Smooth muscle cell (in vitro differentiated cells): ENCODE measurements around the gene C2CD4A. TPM values are rescaled to one million over a fixed set of nuclear protein-coding genes. Genes with fewer than 3 reads are reported as not detected.

Experiments
- DNase-seq: peaks from one replicate; lab custom pipeline; 2025; ENCODE audit not compliant: unreplicated experiment; lab: John Stamatoyannopoulos, UW
- H2AFZ ChIP-seq: fragments of 200-600 bp; sonication (generic); 2 replicates; pipeline ENCODE4 v1.6.0; 2016; ENCODE audit warnings: antibody characterized with exemption, low read depth, mild to moderate bottlenecking
- H3F3A ChIP-seq: fragments of 200-600 bp; sonication (generic); 2 replicates; pipeline ENCODE4 v1.6.0; 2017; ENCODE audit warnings: antibody characterized with exemption, low read depth
- H3K27ac ChIP-seq: fragments of 200-600 bp; sonication (generic); 2 replicates; pipeline ENCODE4 v1.5.1; 2016; ENCODE audit warnings: low read depth, mild to moderate bottlenecking
- H3K27me3 ChIP-seq: fragments of 200-600 bp; sonication (generic); 2 replicates; pipeline ENCODE4 v1.6.1; 2016; ENCODE audit warnings: low read depth, mild to moderate bottlenecking
- H3K36me3 ChIP-seq: fragments of 200-600 bp; sonication (generic); 2 replicates; pipeline ENCODE4 v1.5.1; 2016; ENCODE audit warnings: low read depth
- H3K4me1 ChIP-seq: fragments of 200-600 bp; sonication (generic); 2 replicates; pipeline ENCODE4 v1.5.1; 2016; ENCODE audit warnings: low read depth
- H3K4me2 ChIP-seq: fragments of 200-600 bp; sonication (generic); 2 replicates; pipeline ENCODE4 v1.6.0; 2016; ENCODE audit warnings: mild to moderate bottlenecking
- H3K4me3 ChIP-seq: fragments of 200-600 bp; sonication (generic); 2 replicates; pipeline ENCODE4 v1.5.1; 2016; ENCODE audit warnings: mild to moderate bottlenecking
- H3K79me2 ChIP-seq: fragments of 200-600 bp; sonication (generic); 2 replicates; pipeline ENCODE4 v1.6.0; 2016; ENCODE audit warnings: low read depth, mild to moderate bottlenecking
- H3K9ac ChIP-seq: fragments of 200-600 bp; sonication (generic); 2 replicates; pipeline ENCODE4 v1.6.0; 2016; ENCODE audit warnings: low read depth
- H3K9me3 ChIP-seq: fragments of 200-600 bp; sonication (generic); replicated peaks from 2 replicates; pipeline ENCODE4 v1.5.1; 2016; ENCODE audit warnings: low read depth
- H4K20me1 ChIP-seq: fragments of 200-600 bp; sonication (generic); 2 replicates; pipeline ENCODE4 v1.6.0; 2016; ENCODE audit warnings: low read depth
- WGBS: methylation state at CpG from one replicate; pipeline ENCODE4 v1.1.7; 2016; ENCODE audit warnings: low lambda C conversion rate; 5-methylcytosine and 5-hydroxymethylcytosine counted together
- polyA plus RNA-seq: library from polyadenylated mRNA; unstranded; fragments of >200 nt; fragmentation: Nextera tagmentation; extraction: Ambion mirVana; gene quantifications from 2 replicates; pipeline ENCODE4 v1.2.1, GENCODE V29; 2016
- total RNA-seq: library from RNA; depleted of rRNA; stranded (reverse); fragments of >200 nt; gene quantifications from 2 replicates; pipeline ENCODE4 v1.2.3, GENCODE V29; 2014
- TF ChIP-seq, protein P1 (sequence below): fragments of 200-600 bp; sonication (generic); IDR thresholded peaks from 2 replicates; pipeline ENCODE4 v1.5.1; 2017; ENCODE audit warnings: borderline replicate concordance, mild to moderate bottlenecking, antibody characterized with exemption; ENCODE audit not compliant: insufficient read depth, poor library complexity, severe bottlenecking

C2CD4A gene
- total and polyA plus RNA-seq, 2 experiments from 2014 or later: 0.13 to 0.35 TPM

DNA sequence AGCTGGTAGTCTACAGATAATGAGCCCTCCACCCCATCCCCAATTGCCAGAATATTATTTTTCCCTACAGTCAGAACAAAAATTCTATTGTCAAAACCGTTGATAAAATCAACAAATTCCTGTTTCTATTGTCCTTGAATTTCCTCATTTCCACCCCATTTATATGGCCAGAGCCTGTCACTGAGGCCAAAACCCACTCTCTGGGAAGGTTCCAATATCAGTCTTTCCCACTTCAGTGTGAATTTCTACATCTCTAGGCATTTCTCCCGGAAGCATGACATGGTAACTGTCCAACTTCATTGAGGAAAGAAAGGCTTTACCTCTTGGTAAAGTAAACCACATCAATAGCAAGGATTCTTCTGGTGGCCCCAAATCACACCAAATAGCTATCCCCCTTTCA lies 41.6 kb downstream of the C2CD4A start:
- peak overlapping the region; percentile 38 for H3K27ac ChIP-seq

DNA sequence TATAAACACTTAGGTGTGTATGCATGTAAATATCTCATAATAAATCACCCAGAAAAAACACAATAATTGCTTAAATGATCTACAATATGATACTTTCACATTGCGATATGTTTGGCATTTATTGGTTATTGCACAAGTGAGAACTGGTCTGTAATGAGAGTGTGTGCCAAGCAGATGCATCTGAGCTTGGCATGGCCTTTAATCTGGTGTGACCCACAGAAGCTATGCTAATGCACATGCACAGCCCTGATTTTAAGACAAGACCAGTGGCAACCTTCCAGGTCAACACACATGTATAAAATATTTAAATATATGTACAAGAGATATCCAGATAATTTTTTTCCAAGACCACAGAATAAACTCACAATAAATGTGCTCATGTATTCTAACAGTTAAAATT lies 42.7 kb downstream of the C2CD4A start:
- H3K9me3 ChIP-seq: no peaks in the 10 kb centered on the region
- H3K4me2 ChIP-seq: peak overlapping the region; percentile 44
- 97% methylated on average over 1 of the region's 1 CpG for WGBS
- H4K20me1 ChIP-seq: no peaks in the 10 kb centered on the region
- H3K9ac ChIP-seq: no peak overlapping the region
- H3K4me1 ChIP-seq: peaks cover 20% of the 10 kb centered on the region
- H2AFZ ChIP-seq: no peak overlapping the region
- no peaks in the 10 kb centered on the region for H3K79me2 ChIP-seq
- TF ChIP-seq, protein P1, sequence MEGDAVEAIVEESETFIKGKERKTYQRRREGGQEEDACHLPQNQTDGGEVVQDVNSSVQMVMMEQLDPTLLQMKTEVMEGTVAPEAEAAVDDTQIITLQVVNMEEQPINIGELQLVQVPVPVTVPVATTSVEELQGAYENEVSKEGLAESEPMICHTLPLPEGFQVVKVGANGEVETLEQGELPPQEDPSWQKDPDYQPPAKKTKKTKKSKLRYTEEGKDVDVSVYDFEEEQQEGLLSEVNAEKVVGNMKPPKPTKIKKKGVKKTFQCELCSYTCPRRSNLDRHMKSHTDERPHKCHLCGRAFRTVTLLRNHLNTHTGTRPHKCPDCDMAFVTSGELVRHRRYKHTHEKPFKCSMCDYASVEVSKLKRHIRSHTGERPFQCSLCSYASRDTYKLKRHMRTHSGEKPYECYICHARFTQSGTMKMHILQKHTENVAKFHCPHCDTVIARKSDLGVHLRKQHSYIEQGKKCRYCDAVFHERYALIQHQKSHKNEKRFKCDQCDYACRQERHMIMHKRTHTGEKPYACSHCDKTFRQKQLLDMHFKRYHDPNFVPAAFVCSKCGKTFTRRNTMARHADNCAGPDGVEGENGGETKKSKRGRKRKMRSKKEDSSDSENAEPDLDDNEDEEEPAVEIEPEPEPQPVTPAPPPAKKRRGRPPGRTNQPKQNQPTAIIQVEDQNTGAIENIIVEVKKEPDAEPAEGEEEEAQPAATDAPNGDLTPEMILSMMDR: no peak
- no peak for DNase-seq
- H3K4me3 ChIP-seq: no peak overlapping the region
- H3K27me3 ChIP-seq: no peaks in the 10 kb centered on the region
- H3F3A ChIP-seq: no peaks in the 10 kb centered on the region
- H3K36me3 ChIP-seq: no peaks in the 10 kb centered on the region
- peak overlapping the region; percentile 93 for H3K27ac ChIP-seq

More for the DNA sequence above, 41.6 kb downstream of the C2CD4A start:
- no peak overlapping the region for H2AFZ ChIP-seq
- H3K36me3 ChIP-seq: no peaks in the 10 kb centered on the region
- TF ChIP-seq, protein P1: no peak
- 88% methylated on average over 2 of the region's 2 CpGs for WGBS
- H3K79me2 ChIP-seq: no peaks in the 10 kb centered on the region
- H3K4me2 ChIP-seq: no peak overlapping the region
- peaks cover 20% of the 10 kb centered on the region for H3K4me1 ChIP-seq
- no peak overlapping the region for H3K9ac ChIP-seq
- no peaks in the 10 kb centered on the region for H3F3A ChIP-seq
- DNase-seq: no peak
- H4K20me1 ChIP-seq: no peaks in the 10 kb centered on the region
- no peaks in the 10 kb centered on the region for H3K9me3 ChIP-seq
- H3K4me3 ChIP-seq: no peak overlapping the region
- no peaks in the 10 kb centered on the region for H3K27me3 ChIP-seq

DNA sequence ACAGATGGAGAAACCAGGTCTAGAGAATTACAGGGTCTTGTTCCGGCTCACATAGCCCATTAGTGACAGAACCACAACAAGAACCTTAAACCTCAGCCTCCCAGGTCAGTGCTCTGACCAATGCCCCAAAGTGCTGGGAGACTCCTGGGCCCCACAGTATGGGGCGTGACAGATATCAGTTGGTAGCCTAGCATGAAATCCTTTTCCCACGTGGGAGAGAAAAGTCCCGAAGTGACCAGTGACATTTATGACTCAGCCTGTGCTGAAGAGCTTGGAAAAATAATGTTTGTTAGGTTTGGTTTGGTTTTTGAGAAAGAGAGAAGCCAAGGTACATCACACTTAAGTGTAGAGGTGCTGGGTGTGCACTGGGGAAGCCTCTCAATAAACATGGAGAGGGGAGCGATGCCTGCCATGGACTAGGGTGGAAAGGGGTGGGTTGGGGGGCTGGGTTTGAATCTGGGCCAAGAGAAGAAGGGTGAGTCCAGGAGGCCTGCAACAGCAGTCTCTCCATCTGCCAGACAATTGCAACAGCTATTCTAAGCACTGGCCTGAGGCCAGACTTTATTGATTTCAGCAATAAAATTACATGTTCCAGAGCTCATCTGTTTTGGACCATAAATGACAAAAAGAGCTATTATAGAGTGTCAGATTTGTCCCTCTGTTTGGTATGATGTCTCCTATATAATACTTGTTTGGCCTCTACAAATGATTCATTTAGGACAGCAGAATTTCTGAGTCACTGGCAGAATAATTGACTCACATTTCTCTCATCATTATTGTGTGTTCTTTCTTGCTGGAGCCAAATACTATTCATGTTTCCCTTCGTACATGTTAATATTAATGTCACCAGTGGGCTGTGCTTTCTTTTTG lies 43.4 kb downstream of the C2CD4A start:
- Histone ChIP-seq H3K36me3 (no peaks in the 10 kb centered on the region), H3K27me3 (no peaks in the 10 kb centered on the region), H3K79me2 (no peaks in the 10 kb centered on the region), H3K9me3 (no peaks in the 10 kb centered on the region), H3K9ac (peak overlapping the region; percentile 64), H3K4me3 (no peak overlapping the region), H3K4me1 (peaks cover 20% of the 10 kb centered on the region), H3K27ac (peak overlapping the region; percentile 93), H4K20me1 (no peaks in the 10 kb centered on the region), H2AFZ (no peak overlapping the region), H3F3A (no peaks in the 10 kb centered on the region), H3K4me2 (peak overlapping the region; percentile 44)
- DNase-seq: no peak
- TF ChIP-seq, protein P1: no peak
- WGBS: 38% methylated on average over 6 of the region's 6 CpGs

DNA sequence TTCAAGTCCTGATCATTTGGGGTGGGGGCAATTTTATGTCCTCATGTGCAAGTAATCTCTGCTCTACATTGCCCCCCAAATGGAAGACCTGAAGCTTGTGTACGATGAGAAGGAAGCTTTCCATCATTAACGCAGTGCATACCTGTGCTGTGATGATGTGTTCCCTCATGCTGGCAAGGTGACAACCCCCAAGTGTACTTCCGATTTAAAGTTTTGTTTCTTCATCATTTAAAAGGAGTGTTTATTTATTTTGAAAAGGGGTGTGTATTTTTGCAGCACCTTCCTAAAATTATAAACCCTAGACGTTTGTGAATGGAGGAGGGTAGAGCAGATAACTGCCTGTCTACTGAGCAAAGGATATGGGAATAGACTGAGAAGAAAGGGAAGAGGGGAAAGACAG lies 45.3 kb downstream of the C2CD4A start:
- Histone ChIP-seq H3K4me1 (peaks cover 20% of the 10 kb centered on the region), H3K79me2 (no peaks in the 10 kb centered on the region), H4K20me1 (no peaks in the 10 kb centered on the region), H3F3A (no peaks in the 10 kb centered on the region), H3K36me3 (no peaks in the 10 kb centered on the region), H3K27ac (peak overlapping the region; percentile 85), H3K27me3 (no peaks in the 10 kb centered on the region), H2AFZ (no peak overlapping the region), H3K9me3 (no peaks in the 10 kb centered on the region), H3K9ac (peak overlapping the region; percentile 61), H3K4me3 (no peak overlapping the region), H3K4me2 (peak overlapping the region; percentile 39)
- WGBS: 91% methylated on average over 4 of the region's 4 CpGs
- no peak for DNase-seq
- TF ChIP-seq, protein P1: no peak
